Measurements from ENCODE around the gene REC114. TPM values are rescaled to one million over a fixed set of nuclear protein-coding genes. Genes with fewer than 3 reads are reported as not detected.

The REC114 gene
- total RNA-seq, 1 experiment from 2014 or later: not detected

GRCh38 chr15:73568564-73569280 is 125.8 kb downstream of the REC114 start:
- no peaks in the 10 kb centered on the region for H3K9me3 ChIP-seq (ENCODE audit: control insufficient read depth in 1 of 2, insufficient read depth in 1 of 2, low read depth in 1 of 2, low read length in 2 of 2)
- ChIA-PET POLR2A (no interaction called here), CTCF (interaction anchor here (0.7 to 1.4 kb wide), 3 partner anchors 8 to 131 kb away, joined by 3 to 6 read pairs (median 4); no protein-coding TSS in a partner anchor), RAD21 (ENCODE audit: low non-redundant PET in 1 of 2, low total read pairs in 2 of 2, uncharacterized antibody in 2 of 2, unreplicated experiment in 2 of 2) (no interaction called here)
- no peak overlapping the region for H3K9ac ChIP-seq (ENCODE audit: low read length)
- TF ChIP-seq FOSL1 (IDR thresholded peaks at IDR 0.05; ENCODE audit: low read depth) (no peak), RAD21 (IDR thresholded peaks at IDR 0.05; ENCODE audit: low read depth) (no peak), ZBTB33 (IDR thresholded peaks at IDR 0.05; ENCODE audit: extremely low read depth, insufficient replicate concordance, low read length) (no peak), EZH2phosphoT487 (IDR thresholded peaks at IDR 0.05; ENCODE audit: borderline replicate concordance) (no peak), SP1 (IDR thresholded peaks at IDR 0.05; ENCODE audit: low read depth) (no peak), EGR1 (IDR thresholded peaks at IDR 0.05; ENCODE audit: low read depth) (no peak), POLR2A (IDR thresholded peaks at IDR 0.05; ENCODE audit: borderline replicate concordance, extremely low read depth, insufficient read depth, insufficient read length) (no peak), JUND (IDR thresholded peaks at IDR 0.05) (no peak), ZFX (IDR thresholded peaks at IDR 0.05) (no peak), SRF (IDR thresholded peaks at IDR 0.05; ENCODE audit: low read depth) (no peak), REST (IDR thresholded peaks at IDR 0.05; ENCODE audit: low read depth) (no peak)
- ATAC-seq (no peak), DNase-seq (ENCODE audit: low read depth, low spot score) (no peak)
- H3K27ac ChIP-seq (ENCODE audit: low read depth, low read length): no peak overlapping the region
- peaks cover 10 to 13% of the 10 kb centered on the region in 2 experiments for H3K4me1 ChIP-seq (ENCODE audit: control insufficient read depth in 1 of 2, insufficient read depth in 2 of 2, low read length in 2 of 2)
- H3K79me2 ChIP-seq (ENCODE audit: insufficient read depth, low read length): no peaks in the 10 kb centered on the region
- no TSS peak for BruUV-seq (replicated peaks)
- H3K36me3 ChIP-seq (ENCODE audit: control insufficient read depth in 1 of 2, insufficient read depth in 2 of 2, low read length in 2 of 2): peaks cover 16 to 36% of the 10 kb centered on the region in 2 experiments; a peak in 3 of 4 replicates
- no peak overlapping the region for H3K4me3 ChIP-seq (replicated peaks in 1 of 2; ENCODE audit: low read depth in 1 of 2, low read length in 2 of 2)
- no peak overlapping the region for H2AFZ ChIP-seq (ENCODE audit: low read depth, low read length, poor library complexity, severe bottlenecking)
- no peaks in the 10 kb centered on the region for H3K27me3 ChIP-seq (ENCODE audit: insufficient read depth, low read length)
- intact Hi-C loops (cut with micrococcal nuclease): loop anchor here (10.0 kb wide), 1 partner anchor 216 kb away; no protein-coding TSS in a partner anchor
- no peaks in the 10 kb centered on the region for H3K9me2 ChIP-seq (ENCODE audit: insufficient read depth)
- no peak overlapping the region for H3K4me2 ChIP-seq (ENCODE audit: low read length)
- no peaks in the 10 kb centered on the region for H4K20me1 ChIP-seq (ENCODE audit: insufficient read depth)
